ENCODE data around the gene CASZ1. TPM values are rescaled to one million over a fixed set of nuclear protein-coding genes. Genes with fewer than 3 reads are reported as not detected.

The CASZ1 gene
- total and polyA plus RNA-seq, 3 donors from 2014 or later = 9.4 to 12.3 (median 10.3) TPM

DNA sequence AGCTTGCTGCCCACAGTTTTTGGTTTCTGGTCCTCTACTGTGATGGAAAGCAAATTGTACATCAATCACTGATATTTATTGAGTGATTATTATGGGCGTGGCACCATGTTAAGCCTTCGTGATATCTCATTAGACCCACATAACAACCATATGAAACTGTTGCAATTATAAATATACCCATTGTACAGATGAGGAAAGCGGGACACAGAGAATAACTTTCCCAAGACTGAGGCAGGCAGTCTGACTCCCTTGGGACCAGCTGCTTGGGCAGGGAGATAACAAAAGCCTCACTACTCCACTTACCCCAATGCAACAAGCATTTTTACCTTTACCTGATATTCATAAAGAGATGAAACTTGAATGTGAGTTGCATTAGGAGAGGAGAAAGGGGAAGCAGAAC lies 4.3 kb upstream of the CASZ1 start:
- no peak for DNase-seq
- TF ChIP-seq, protein P1, sequence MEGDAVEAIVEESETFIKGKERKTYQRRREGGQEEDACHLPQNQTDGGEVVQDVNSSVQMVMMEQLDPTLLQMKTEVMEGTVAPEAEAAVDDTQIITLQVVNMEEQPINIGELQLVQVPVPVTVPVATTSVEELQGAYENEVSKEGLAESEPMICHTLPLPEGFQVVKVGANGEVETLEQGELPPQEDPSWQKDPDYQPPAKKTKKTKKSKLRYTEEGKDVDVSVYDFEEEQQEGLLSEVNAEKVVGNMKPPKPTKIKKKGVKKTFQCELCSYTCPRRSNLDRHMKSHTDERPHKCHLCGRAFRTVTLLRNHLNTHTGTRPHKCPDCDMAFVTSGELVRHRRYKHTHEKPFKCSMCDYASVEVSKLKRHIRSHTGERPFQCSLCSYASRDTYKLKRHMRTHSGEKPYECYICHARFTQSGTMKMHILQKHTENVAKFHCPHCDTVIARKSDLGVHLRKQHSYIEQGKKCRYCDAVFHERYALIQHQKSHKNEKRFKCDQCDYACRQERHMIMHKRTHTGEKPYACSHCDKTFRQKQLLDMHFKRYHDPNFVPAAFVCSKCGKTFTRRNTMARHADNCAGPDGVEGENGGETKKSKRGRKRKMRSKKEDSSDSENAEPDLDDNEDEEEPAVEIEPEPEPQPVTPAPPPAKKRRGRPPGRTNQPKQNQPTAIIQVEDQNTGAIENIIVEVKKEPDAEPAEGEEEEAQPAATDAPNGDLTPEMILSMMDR (IDR thresholded peaks at IDR 0.05) = no peak
- TF ChIP-seq POLR2A (IDR thresholded peaks at IDR 0.05) = no peak
- no peak overlapping the region for H3K4me3 ChIP-seq
- WGBS, 2 donors = 85 to 88% methylated on average over 3 of the region's 3 CpGs
- H3K27me3 ChIP-seq = no peaks in the 10 kb centered on the region
- H3K27ac ChIP-seq = no peak overlapping the region
- peaks cover 3% of the 10 kb centered on the region for H3K4me1 ChIP-seq
- H3K9me3 ChIP-seq = no peaks in the 10 kb centered on the region
- intact Hi-C loops (cut with DNase I; ENCODE audit: low total_unique reads) = no loop called here
- H3K36me3 ChIP-seq (ENCODE audit: low read depth, missing control alignments) = no peaks in the 10 kb centered on the region

DNA sequence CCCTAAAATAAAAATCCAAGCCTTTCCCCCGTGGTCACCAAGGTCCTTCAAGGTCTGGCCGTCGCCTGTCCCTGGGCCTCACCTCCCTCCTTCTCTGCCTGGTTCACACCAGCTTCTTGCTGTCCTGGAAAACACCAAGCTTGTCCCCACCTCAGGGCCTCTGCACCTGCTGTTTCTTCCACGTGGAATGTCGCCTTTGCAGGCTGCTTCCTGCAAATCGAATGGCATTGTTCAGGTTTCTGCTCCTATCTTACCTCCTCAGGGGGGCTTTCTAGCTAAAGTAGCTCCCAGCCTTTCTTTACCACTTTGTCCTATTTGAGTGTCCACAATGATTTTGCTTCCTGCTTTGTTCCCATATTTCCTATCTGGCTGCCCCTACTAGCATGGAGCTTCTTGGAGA lies 3.3 kb upstream of the CASZ1 start:
- WGBS, 2 donors = 50 to 58% methylated on average over 6 of the region's 6 CpGs
- TF ChIP-seq, protein P1 (IDR thresholded peaks at IDR 0.05) = no peak
- TF ChIP-seq POLR2A (IDR thresholded peaks at IDR 0.05) = no peak
- Histone ChIP-seq H3K27ac (no peak overlapping the region), H3K4me3 (no peak overlapping the region), H3K9me3 (no peaks in the 10 kb centered on the region), H3K36me3 (ENCODE audit: low read depth, missing control alignments) (no peaks in the 10 kb centered on the region), H3K4me1 (peaks cover 8% of the 10 kb centered on the region), H3K27me3 (no peaks in the 10 kb centered on the region)
- intact Hi-C loops (cut with DNase I; ENCODE audit: low total_unique reads) = no loop called here
- DNase-seq = no peak

DNA sequence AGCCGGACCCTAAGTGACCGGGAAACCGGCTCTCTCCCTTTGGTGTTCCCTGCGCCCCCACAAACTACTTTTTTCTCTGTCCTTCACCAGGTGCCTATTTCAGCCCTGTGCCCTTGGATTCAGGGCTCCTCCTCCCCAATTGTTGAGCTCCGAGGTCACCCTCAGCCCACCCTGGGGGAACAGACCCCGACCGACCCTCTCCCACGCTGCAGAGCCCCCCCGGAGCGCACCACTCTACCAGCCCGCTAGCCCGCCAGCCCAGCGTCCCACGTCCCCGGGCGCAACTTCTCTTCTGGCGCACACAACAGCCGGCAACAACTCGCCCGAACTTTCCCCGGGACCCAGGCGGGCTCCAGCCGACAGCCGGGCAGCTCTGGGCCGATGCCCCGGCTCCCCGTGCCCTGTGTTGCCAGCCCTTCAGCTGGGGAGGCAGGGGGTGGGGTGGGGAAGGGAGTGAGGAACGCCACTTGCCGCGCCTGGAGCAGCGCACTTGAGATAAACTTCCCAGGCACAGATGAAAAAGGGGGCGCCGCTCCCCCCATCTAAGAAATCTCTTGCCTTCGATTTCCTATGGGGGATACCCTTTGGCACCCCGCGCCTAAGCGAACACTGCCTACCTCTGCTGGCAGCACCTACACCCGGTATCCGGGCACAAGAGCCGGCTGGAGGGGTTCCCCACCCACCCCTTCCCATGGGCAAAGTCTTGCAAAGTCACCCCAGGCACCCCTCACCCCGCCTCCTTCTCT lies 997 bp downstream of the CASZ1 start:
- DNase-seq = no peak
- no peaks in the 10 kb centered on the region for H3K9me3 ChIP-seq
- peaks cover 4% of the 10 kb centered on the region for H3K27me3 ChIP-seq
- intact Hi-C loops (cut with DNase I; ENCODE audit: low total_unique reads) = no loop called here
- WGBS, 2 donors = 1% methylated on average over 16 to 41 of the region's 41 CpGs
- no peaks in the 10 kb centered on the region for H3K36me3 ChIP-seq (ENCODE audit: low read depth, missing control alignments)
- TF ChIP-seq, protein P1 (IDR thresholded peaks at IDR 0.05) = no peak
- TF ChIP-seq POLR2A (IDR thresholded peaks at IDR 0.05) = no peak
- H3K27ac ChIP-seq = no peak overlapping the region
- peaks cover 14% of the 10 kb centered on the region for H3K4me1 ChIP-seq
- H3K4me3 ChIP-seq = peak overlapping the region; percentile 40 to 61

DNA sequence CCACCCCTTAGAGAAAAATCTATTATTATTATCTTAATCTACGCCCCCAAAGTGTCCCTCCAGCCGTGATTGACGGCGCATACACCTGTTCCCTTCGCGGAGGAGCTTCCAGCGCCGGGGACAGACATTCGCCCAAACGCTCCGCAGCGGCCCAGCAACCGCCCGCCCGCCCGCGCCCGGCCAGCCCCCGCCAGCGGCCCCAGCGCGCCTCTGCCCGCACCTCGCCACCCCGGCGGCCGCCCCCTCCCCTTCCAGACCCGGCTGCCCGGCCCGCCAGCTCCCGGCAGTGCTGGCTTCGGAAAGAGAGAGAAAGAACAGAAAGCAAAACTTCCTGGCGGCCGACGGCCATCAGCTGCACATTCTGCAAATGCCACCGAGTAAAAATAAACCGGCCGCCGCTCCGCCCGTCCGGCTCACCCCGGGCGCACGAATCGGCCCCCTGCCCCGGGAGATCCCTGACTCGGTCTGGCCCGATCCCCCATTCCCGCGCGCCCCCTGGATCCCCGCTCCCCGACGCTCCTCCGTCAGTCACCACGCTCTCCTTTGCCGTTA lies 1.6 kb downstream of the CASZ1 start:
- Histone ChIP-seq H3K9me3 (no peaks in the 10 kb centered on the region), H3K36me3 (ENCODE audit: low read depth, missing control alignments) (no peaks in the 10 kb centered on the region), H3K4me3 (peak overlapping the region; percentile 40 to 61), H3K27me3 (peaks cover 4% of the 10 kb centered on the region), H3K27ac (no peak overlapping the region), H3K4me1 (peaks cover 14% of the 10 kb centered on the region)
- 1 to 2% methylated on average over 21 to 44 of the region's 58 CpGs for WGBS, 2 donors
- TF ChIP-seq POLR2A (IDR thresholded peaks at IDR 0.05) = no peak
- TF ChIP-seq, protein P1 (IDR thresholded peaks at IDR 0.05) = no peak
- intact Hi-C loops (cut with DNase I; ENCODE audit: low total_unique reads) = no loop called here
- peak; percentile 17 for DNase-seq

All from testis (tissue), 3 donors.